Activated CD8-positive, alpha-beta T cell treated with anti-CD3 and anti-CD28 coated beads for 36 hours (primary cell): ENCODE measurements around the gene HSPA12A. TPM values are rescaled to one million over a fixed set of nuclear protein-coding genes. Genes with fewer than 3 reads are reported as not detected.

ENCODE experiments used
- ATAC-seq: fragments of 200-7000 bp; cut with Tn5 transposase; one replicate; pipeline ENCODE4 v1.10.0; 2021; ENCODE audit warnings: mild to moderate bottlenecking, moderate library complexity
- CTCF ChIA-PET: fragments of 350-600 bp; sonication (Branson Sonifier 250); formaldehyde crosslinking; loops from one replicate; lab custom pipeline; 2021; ENCODE audit warnings: antibody characterized with exemption; lab: Charles Lee
- POLR2A ChIA-PET: fragments of 350-600 bp; sonication (Branson Sonifier 250); formaldehyde crosslinking; loops from one replicate; lab custom pipeline; 2021; ENCODE audit warnings: antibody characterized with exemption; lab: Charles Lee
- DNase-seq: peaks from one replicate; pipeline ENCODE4 v3.0.0-alpha.2; 2020
- H3K27ac Mint-ChIP-seq: one replicate; pipeline ENCODE4 v1.8.0; 2021; ENCODE audit warnings: mild to moderate bottlenecking, mixed read lengths
- H3K27me3 Mint-ChIP-seq: one replicate; pipeline ENCODE4 v1.8.0; 2021; ENCODE audit warnings: mixed read lengths
- H3K36me3 Mint-ChIP-seq: one replicate; pipeline ENCODE4 v1.8.0; 2021; ENCODE audit warnings: low read depth, mixed read lengths
- H3K4me1 Mint-ChIP-seq: one replicate; pipeline ENCODE4 v1.8.0; 2021; ENCODE audit warnings: low read depth, mixed read lengths
- H3K4me3 Mint-ChIP-seq: one replicate; pipeline ENCODE4 v1.8.0; 2021; ENCODE audit warnings: mild to moderate bottlenecking, moderate library complexity, mixed read lengths
- H3K9me3 Mint-ChIP-seq: one replicate; pipeline ENCODE4 v1.8.0; 2021; ENCODE audit warnings: mixed read lengths
- intact Hi-C: fragments of 100-400 bp; cut with micrococcal nuclease; formaldehyde crosslinking; loops from one replicate; pipeline ENCODE4 v1.10.0; 2022
- total RNA-seq, 2 experiments: library from RNA; stranded (reverse); gene quantifications; one replicate each; pipeline ENCODE4 v1.2.3, GENCODE V29; 2021
- TF ChIP-seq, protein P1 (sequence below): fragments of 200-600 bp; IDR thresholded peaks from one replicate; pipeline ENCODE4 v1.8.0; 2022; ENCODE audit warnings: antibody characterized with exemption, mild to moderate bottlenecking

HSPA12A gene
- total RNA-seq, 2 experiments from 2014 or later, result 0.07 TPM; not detected in 1

DNA sequence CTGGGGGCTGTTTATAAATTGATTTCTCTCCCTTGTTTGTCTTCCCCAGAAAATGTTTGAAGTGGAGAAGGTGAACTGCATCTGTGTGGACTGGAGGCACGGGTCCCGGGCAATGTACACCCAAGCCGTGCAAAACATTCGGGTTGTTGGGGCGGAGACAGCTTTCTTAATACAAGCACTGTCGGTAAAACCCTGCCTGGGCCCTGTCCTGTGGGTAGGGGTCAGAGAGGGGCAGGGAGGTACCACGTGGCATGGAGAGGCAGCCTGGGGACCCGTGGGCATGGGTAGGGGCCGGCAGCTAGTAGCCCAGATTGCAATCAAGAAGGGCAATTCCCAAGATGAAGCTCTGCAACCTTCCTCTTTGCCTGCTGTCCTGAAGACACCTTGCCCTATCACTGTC is 115.6 kb downstream of the HSPA12A start:
- H3K9me3 Mint-ChIP-seq, result no peaks in the 10 kb centered on the region
- peaks cover 16% of the 10 kb centered on the region for H3K27me3 Mint-ChIP-seq
- CTCF ChIA-PET, result interaction anchor here (1.0 kb wide), 1 partner anchor 162 kb away, joined by 3 read pairs; no protein-coding TSS in a partner anchor
- H3K4me3 Mint-ChIP-seq, result no peak overlapping the region
- no peak overlapping the region for H3K27ac Mint-ChIP-seq
- no peak for ATAC-seq
- POLR2A ChIA-PET, result no interaction called here
- intact Hi-C loops, result no loop called here
- H3K36me3 Mint-ChIP-seq, result no peaks in the 10 kb centered on the region
- no peak for DNase-seq
- H3K4me1 Mint-ChIP-seq, result no peaks in the 10 kb centered on the region
- TF ChIP-seq, protein P1, sequence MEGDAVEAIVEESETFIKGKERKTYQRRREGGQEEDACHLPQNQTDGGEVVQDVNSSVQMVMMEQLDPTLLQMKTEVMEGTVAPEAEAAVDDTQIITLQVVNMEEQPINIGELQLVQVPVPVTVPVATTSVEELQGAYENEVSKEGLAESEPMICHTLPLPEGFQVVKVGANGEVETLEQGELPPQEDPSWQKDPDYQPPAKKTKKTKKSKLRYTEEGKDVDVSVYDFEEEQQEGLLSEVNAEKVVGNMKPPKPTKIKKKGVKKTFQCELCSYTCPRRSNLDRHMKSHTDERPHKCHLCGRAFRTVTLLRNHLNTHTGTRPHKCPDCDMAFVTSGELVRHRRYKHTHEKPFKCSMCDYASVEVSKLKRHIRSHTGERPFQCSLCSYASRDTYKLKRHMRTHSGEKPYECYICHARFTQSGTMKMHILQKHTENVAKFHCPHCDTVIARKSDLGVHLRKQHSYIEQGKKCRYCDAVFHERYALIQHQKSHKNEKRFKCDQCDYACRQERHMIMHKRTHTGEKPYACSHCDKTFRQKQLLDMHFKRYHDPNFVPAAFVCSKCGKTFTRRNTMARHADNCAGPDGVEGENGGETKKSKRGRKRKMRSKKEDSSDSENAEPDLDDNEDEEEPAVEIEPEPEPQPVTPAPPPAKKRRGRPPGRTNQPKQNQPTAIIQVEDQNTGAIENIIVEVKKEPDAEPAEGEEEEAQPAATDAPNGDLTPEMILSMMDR, result no peak

DNA sequence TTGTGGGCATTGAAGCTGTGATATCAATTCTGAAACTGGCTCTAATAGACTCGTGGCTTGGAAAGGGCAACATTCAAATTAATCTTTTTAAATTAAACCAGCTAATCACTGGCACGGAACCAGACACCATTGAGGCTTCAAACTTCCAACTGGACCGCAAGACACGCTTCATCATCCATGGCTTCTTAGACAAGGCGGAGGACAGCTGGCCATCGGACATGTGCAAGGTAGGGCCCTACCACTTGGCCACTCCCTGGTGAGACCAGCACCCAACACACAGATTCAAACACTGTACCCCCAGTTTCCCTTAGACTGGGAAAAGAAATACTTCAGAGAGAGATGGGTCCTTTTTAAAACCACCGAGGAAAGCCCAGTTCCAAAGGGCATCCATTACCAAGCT is 116.5 kb downstream of the HSPA12A start:
- no peaks in the 10 kb centered on the region for H3K36me3 Mint-ChIP-seq
- TF ChIP-seq, protein P1, result no peak
- intact Hi-C loops, result no loop called here
- ChIA-PET CTCF (no interaction called here), POLR2A (no interaction called here)
- DNase-seq, result no peak
- no peaks in the 10 kb centered on the region for H3K9me3 Mint-ChIP-seq
- no peak for ATAC-seq
- peaks cover 16% of the 10 kb centered on the region for H3K27me3 Mint-ChIP-seq
- H3K27ac Mint-ChIP-seq, result no peak overlapping the region
- H3K4me3 Mint-ChIP-seq, result no peak overlapping the region
- H3K4me1 Mint-ChIP-seq, result no peaks in the 10 kb centered on the region

DNA sequence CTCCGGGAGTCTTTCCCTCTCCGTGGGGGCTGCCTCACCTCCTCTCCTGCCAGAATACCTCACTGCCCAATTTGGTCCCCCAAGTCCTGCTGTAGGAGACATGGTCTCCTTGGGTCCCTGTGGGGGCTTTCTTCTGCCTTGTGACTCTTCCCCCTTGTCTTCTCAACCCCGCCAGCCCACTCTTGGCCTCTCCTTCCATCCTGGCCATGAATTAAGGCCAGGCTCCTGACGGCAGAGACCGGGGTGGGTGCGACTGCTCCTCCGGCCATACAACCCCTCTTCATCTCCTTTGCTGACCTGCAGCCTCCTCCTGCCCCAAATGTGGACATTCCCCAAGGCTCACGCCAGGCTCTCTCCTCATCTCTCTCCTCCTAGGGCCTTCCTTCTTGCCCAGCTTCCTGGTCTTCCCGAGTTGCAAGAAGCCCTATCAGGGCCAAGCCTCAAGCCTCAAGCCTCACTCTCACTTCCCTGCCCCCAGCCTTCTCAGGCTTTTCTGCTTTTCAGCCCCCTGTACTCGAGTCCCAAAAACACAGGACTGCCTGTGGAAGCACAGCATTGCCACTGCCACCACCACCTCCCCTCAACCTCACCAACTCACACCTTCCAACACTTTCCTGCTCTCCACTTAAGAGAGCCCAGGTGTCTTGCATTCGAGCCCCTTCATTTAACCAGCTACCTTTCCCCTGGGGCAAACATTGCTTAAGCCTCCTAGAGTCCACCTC is 120.3 kb downstream of the HSPA12A start:
- ATAC-seq (no peak), DNase-seq (no peak)
- Mint-ChIP-seq H3K4me1 (no peaks in the 10 kb centered on the region), H3K27me3 (peaks cover 16% of the 10 kb centered on the region), H3K4me3 (no peak overlapping the region), H3K9me3 (no peaks in the 10 kb centered on the region), H3K27ac (no peak overlapping the region), H3K36me3 (no peaks in the 10 kb centered on the region)
- ChIA-PET CTCF (interaction anchor here (0.7 kb wide), 1 partner anchor 241 kb away, joined by 3 read pairs; no protein-coding TSS in a partner anchor), POLR2A (no interaction called here)
- intact Hi-C loops, result no loop called here
- TF ChIP-seq, protein P1, result no peak

DNA sequence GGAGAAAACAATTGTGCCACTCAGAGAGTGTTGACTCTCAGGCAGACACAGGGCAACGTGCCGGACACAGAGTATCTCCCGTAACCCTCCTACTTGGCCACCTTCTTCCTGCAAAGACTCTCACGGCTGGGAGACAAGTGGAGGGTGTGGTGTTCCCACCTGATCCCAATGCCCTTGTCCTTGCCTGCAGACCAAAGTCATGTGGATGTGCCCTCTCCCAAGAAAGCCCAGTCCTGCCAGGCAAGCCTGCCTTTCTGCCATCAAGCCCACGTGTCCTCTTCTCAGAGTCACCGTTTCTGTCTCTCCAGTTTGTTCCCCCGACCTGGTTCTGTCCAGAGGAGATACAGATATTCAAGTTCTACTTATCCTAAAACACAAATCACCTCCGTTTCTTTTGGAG is 120.9 kb downstream of the HSPA12A start:
- CTCF ChIA-PET, result no interaction called here
- POLR2A ChIA-PET, result no interaction called here
- H3K4me1 Mint-ChIP-seq, result no peaks in the 10 kb centered on the region
- DNase-seq, result no peak
- H3K27ac Mint-ChIP-seq, result no peak overlapping the region
- no peak overlapping the region for H3K4me3 Mint-ChIP-seq
- H3K27me3 Mint-ChIP-seq, result peaks cover 12% of the 10 kb centered on the region
- intact Hi-C loops, result no loop called here
- TF ChIP-seq, protein P1, result no peak
- H3K36me3 Mint-ChIP-seq, result no peaks in the 10 kb centered on the region
- no peak for ATAC-seq
- no peaks in the 10 kb centered on the region for H3K9me3 Mint-ChIP-seq

Other genes starting within 250 kb of the HSPA12A start
- gene PNLIP, start 196.6 kb downstream of the HSPA12A start, total RNA-seq, result not detected
- not detected for gene PNLIPRP1, start 151.6 kb downstream of the HSPA12A start, total RNA-seq
- gene PNLIPRP2, start 121.6 kb downstream of the HSPA12A start, total RNA-seq, result not detected
- gene ENO4, start 106.9 kb upstream of the HSPA12A start, total RNA-seq, result not detected